Common myeloid progenitor, CD34-positive (primary cell): ENCODE data around the gene TRIM65.
A peak's percentile ranks its signal among the peaks of the same experiment; 100 is the strongest.
"Not testable (repeated sequence)": the region's sequence is repeated elsewhere in the genome, so short reads cannot be mapped to it uniquely, and the experiment has no call there.

Source experiments
- CTCF ChIA-PET: fragments of 350-600 bp; sonication (Branson Sonifier 250); formaldehyde crosslinking; loops from one replicate; lab custom pipeline; 2021; ENCODE audit warnings: antibody characterized with exemption; lab: Charles Lee
- POLR2A ChIA-PET: fragments of 350-600 bp; sonication (Branson Sonifier 250); formaldehyde crosslinking; loops from one replicate; lab custom pipeline; 2021; ENCODE audit warnings: antibody characterized with exemption; lab: Charles Lee
- DNase-seq, 3 donors: peaks; one replicate each; pipeline versions ENCODE4 v3.0.0 to v3.0.0-alpha.2; 2013
- H3K27ac ChIP-seq, 2 experiments: 1 replicate in 1 of 2; 2 replicates in 1 of 2; pipeline ENCODE4 v1.7.0; 2013; ENCODE audit warnings: inconsistent platforms in 2 of 2, low read length in 2 of 2, mild to moderate bottlenecking in 2 of 2, low read depth in 1 of 2, moderate library complexity in 1 of 2; ENCODE audit not compliant: severe bottlenecking in 2 of 2, insufficient read depth in 1 of 2, poor library complexity in 1 of 2
- H3K27me3 ChIP-seq, 5 experiments: replicated peaks in 2 of 5; 1 replicate in 3 of 5; 2 replicates in 2 of 5; pipeline versions ENCODE4 v1.6.1 to v1.7.0; 2013; ENCODE audit warnings: low read length in 4 of 5, mild to moderate bottlenecking in 2 of 5, moderate library complexity in 2 of 5, inconsistent platforms in 1 of 5; ENCODE audit not compliant: insufficient read depth in 5 of 5, control insufficient read depth in 4 of 5
- H3K36me3 ChIP-seq, 4 experiments: 1 replicate in 2 of 4; 2 replicates in 2 of 4; pipeline versions ENCODE4 v1.6.1 to v1.7.0; 2013; ENCODE audit warnings: low read length in 3 of 4, control low read depth in 1 of 4, mild to moderate bottlenecking in 1 of 4; ENCODE audit not compliant: control insufficient read depth in 4 of 4, insufficient read depth in 4 of 4
- H3K4me1 ChIP-seq, 4 experiments: 1 replicate in 3 of 4; 2 replicates in 1 of 4; pipeline versions ENCODE4 v1.6.1 to v1.7.1; 2013; ENCODE audit warnings: low read length in 3 of 4, mild to moderate bottlenecking in 3 of 4, control low read depth in 1 of 4, inconsistent platforms in 1 of 4, moderate library complexity in 1 of 4; ENCODE audit not compliant: control insufficient read depth in 4 of 4, insufficient read depth in 4 of 4; ENCODE audit errors: control extremely low read depth in 1 of 4
- H3K4me3 ChIP-seq, 7 experiments: 1 replicate in 4 of 7; 2 replicates in 3 of 7; pipeline versions ENCODE4 v1.5.1 to v1.7.0; 2013; ENCODE audit warnings: mild to moderate bottlenecking in 7 of 7, low read length in 6 of 7, moderate library complexity in 6 of 7, inconsistent platforms in 2 of 7, low read depth in 2 of 7, control low read depth in 1 of 7; ENCODE audit not compliant: insufficient read depth in 4 of 7, control insufficient read depth in 1 of 7; ENCODE audit errors: extremely low read depth in 1 of 7
- H3K9me3 ChIP-seq, 5 experiments: 1 replicate in 4 of 5; 2 replicates in 1 of 5; pipeline versions ENCODE4 v1.6.1 to v1.7.1; 2013; ENCODE audit warnings: low read length in 4 of 5, mild to moderate bottlenecking in 2 of 5, inconsistent platforms in 1 of 5, low read depth in 1 of 5, moderate library complexity in 1 of 5; ENCODE audit not compliant: control insufficient read depth in 4 of 5, insufficient read depth in 2 of 5; ENCODE audit errors: control extremely low read depth in 1 of 5
- WGBS: methylation state at CpG from one replicate; pipeline ENCODE4 v1.1.5; 2013; ENCODE audit not compliant: insufficient coverage; 5-methylcytosine and 5-hydroxymethylcytosine counted together

The TRIM65 gene

DNA sequence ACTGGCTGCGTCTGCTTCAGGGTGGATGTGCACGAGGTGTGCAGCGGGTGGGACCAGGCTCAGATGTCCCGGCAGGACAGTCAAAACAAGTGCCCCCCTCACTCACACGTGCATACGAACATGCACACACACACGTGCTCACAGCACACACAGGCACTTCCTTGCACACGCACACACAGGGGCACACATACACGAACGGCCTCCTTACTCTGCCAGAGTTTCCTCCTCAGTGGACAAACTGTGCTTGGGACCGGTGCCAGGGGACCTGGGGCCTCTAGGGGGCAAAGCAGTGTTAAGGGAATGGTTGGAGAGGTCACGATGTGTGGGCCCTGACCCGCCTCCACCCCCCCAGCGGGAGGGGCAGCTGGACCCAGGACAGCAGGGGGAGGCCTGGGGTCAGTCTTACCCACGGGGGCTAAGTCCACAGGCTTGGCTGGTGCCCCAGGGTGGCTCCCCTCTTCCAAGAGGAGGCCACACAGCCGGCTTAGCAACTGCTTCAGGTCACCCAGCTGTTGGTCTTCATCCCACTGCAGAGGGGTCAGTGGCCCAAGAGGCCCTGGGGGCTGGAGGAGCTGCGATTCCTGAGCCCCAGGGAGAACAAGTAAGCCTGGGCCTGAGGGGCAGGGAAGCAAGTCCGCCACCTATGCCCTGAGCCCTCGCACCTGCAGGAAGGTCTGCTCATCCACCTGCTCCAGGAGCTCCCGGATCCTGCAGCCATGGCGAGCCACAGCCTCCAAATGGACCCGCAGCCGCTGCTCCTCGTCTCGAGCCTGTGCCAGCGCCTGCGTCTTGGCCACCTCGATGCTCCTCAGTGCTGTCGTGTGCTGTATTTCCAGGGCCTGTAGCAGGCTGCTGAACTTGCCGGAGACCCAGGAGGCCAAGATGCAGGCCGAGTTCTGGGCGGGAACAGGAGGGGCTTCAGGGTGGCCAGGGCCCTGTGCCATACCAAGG lies 4.9 kb downstream of the TRIM65 start:
- Histone ChIP-seq H3K4me3 (no peak overlapping the region), H3K27ac (no peak overlapping the region), H3K27me3 (no peaks in the 10 kb centered on the region), H3K4me1 (peaks cover 2 to 19% (median 14%) of the 10 kb centered on the region in 4 experiments), H3K36me3 (peaks cover 6 to 51% (median 31%) of the 10 kb centered on the region in 4 experiments), H3K9me3 (no peaks in the 10 kb centered on the region)
- 92% methylated on average over 31 of the region's 32 CpGs for WGBS
- ChIA-PET CTCF (interaction anchor here (0.6 to 15.2 kb wide), 7 partner anchors 9 to 671 kb away, joined by 3 to 173 read pairs (median 3); partner anchors contain the start of genes TRIM47 and WBP2), POLR2A (interaction anchor here (1.2 kb wide), 1 partner anchor 28 kb away, joined by 3 read pairs; no protein-coding TSS in a partner anchor)
- DNase-seq, result no peak

- POLR2A ChIA-PET, result no interaction called here
- no peaks in the 10 kb centered on the region for H3K9me3 ChIP-seq
- no peak overlapping the region for H3K27ac ChIP-seq
- WGBS, result 97% methylated on average over 31 of the region's 31 CpGs
- DNase-seq, result no peak
- no peak overlapping the region for H3K4me3 ChIP-seq
- H3K4me1 ChIP-seq, result peaks cover 2 to 19% (median 14%) of the 10 kb centered on the region in 4 experiments
- CTCF ChIA-PET, result interaction anchor here (0.6 to 15.2 kb wide), 5 partner anchors 8 to 671 kb away, joined by 3 to 173 read pairs (median 6); partner anchors contain the start of gene TRIM47
- peaks cover 6 to 54% (median 32%) of the 10 kb centered on the region in 4 experiments for H3K36me3 ChIP-seq
- no peaks in the 10 kb centered on the region for H3K27me3 ChIP-seq
Observed at GRCh38 chr17:75891022-75891604, 5.6 kb downstream of the TRIM65 start.

GRCh38 chr17:75889454-75889853 lies 7.3 kb downstream of the TRIM65 start:
- H3K27me3 ChIP-seq, result no peaks in the 10 kb centered on the region
- no peak overlapping the region for H3K27ac ChIP-seq
- H3K4me3 ChIP-seq, result no peak overlapping the region
- WGBS, result 72% methylated on average over 5 of the region's 6 CpGs
- ChIA-PET POLR2A (no interaction called here), CTCF (interaction anchor here (2.1 to 15.2 kb wide), 2 partner anchors 13 to 140 kb away, joined by 4 to 173 read pairs; partner anchors contain the start of gene TRIM47)
- H3K36me3 ChIP-seq, result peaks cover 6 to 54% (median 32%) of the 10 kb centered on the region in 4 experiments
- DNase-seq, result peak in 2 of 3 donors; percentile 25 to 26
- H3K4me1 ChIP-seq, result peaks cover 0 to 12% (median 6%) of the 10 kb centered on the region in 4 experiments
- no peaks in the 10 kb centered on the region for H3K9me3 ChIP-seq

GRCh38 chr17:75888484-75888883 lies 8.3 kb downstream of the TRIM65 start:
- Histone ChIP-seq H3K27me3 (no peaks in the 10 kb centered on the region), H3K27ac (no peak overlapping the region), H3K36me3 (peaks cover 6 to 45% (median 30%) of the 10 kb centered on the region in 4 experiments), H3K9me3 (no peaks in the 10 kb centered on the region), H3K4me3 (no peak overlapping the region), H3K4me1 (peaks cover 0 to 6% (median 4%) of the 10 kb centered on the region in 4 experiments)
- DNase-seq, result no peak
- WGBS, result 94% methylated on average over 3 of the region's 6 CpGs
- POLR2A ChIA-PET, result no interaction called here
- CTCF ChIA-PET, result interaction anchor here (2.1 to 15.2 kb wide), 2 partner anchors 12 to 139 kb away, joined by 4 to 173 read pairs; partner anchors contain the start of gene TRIM47

GRCh38 chr17:75885860-75886259 lies 10.9 kb downstream of the TRIM65 start:
- peaks cover 6 to 19% (median 16%) of the 10 kb centered on the region in 4 experiments for H3K36me3 ChIP-seq
- H3K4me1 ChIP-seq, result peaks cover 0 to 11% (median 4%) of the 10 kb centered on the region in 4 experiments
- H3K27ac ChIP-seq, H3K4me3 ChIP-seq, DNase-seq, H3K27me3 ChIP-seq, H3K9me3 ChIP-seq: not testable (repeated sequence)
- 94% methylated on average over 4 of the region's 9 CpGs for WGBS
- CTCF ChIA-PET, result interaction anchor here (1.0 to 15.2 kb wide), 5 partner anchors 9 to 42 kb away, joined by 3 to 173 read pairs (median 3); partner anchors contain the start of gene TRIM47
- POLR2A ChIA-PET, result interaction anchor here (0.9 kb wide), 1 partner anchor 31 kb away, joined by 5 read pairs; the partner anchor contains the start of gene WBP2

- 36% methylated on average over 5 of the region's 8 CpGs for WGBS
Observed at GRCh38 chr17:75885431-75885830, 11.3 kb downstream of the TRIM65 start.

More at GRCh38 chr17:75885431-75885830, 11.3 kb downstream of the TRIM65 start:
- H3K27me3 ChIP-seq, result no peaks in the 10 kb centered on the region
- H3K27ac ChIP-seq, result no peak overlapping the region
- CTCF ChIA-PET, result interaction anchor here (1.4 to 15.2 kb wide), 4 partner anchors 9 to 35 kb away, joined by 3 to 173 read pairs (median 4); partner anchors contain the start of gene TRIM47
- no peak for DNase-seq
- POLR2A ChIA-PET, result interaction anchor here (0.9 kb wide), 1 partner anchor 31 kb away, joined by 5 read pairs; the partner anchor contains the start of gene WBP2
- H3K9me3 ChIP-seq, result no peaks in the 10 kb centered on the region
- H3K4me1 ChIP-seq, result peaks cover 0 to 11% (median 4%) of the 10 kb centered on the region in 4 experiments
- H3K4me3 ChIP-seq, result no peak overlapping the region
- H3K36me3 ChIP-seq, result peaks cover 6 to 15% (median 11%) of the 10 kb centered on the region in 4 experiments
